Measurements from ENCODE around the gene CDC20.

The CDC20 gene

DNA sequence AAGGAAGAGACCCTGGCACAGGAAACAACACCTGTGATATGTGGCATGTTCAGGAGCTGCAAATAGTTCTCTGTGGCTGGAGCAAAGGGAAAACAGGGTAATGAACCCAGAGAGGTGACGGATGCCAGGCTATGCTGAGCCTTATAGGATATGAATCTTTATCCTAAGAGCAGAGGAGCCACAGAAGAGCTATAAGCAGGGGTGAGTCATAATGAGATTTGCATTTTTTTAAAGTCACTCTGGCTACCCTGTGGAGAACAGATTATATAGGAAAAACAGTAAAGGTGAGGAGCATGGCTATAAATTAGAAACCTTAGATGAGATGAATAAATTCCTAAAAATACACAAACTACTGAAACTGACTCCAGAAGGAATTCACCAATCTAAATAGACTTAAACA, 34.0 kb upstream of the CDC20 start:
- Histone ChIP-seq H3K4me3 (IDR thresholded peaks at IDR 0.05; ENCODE audit: insufficient read depth, low read depth, low read length) (no peak overlapping the region), H3K9ac (no peak overlapping the region), H3K79me2 (ENCODE audit: insufficient read depth, low read depth) (no peaks in the 10 kb centered on the region), H3K4me1 (ENCODE audit: low read depth, poor library complexity, severe bottlenecking) (no peaks in the 10 kb centered on the region), H3K27me3 (ENCODE audit: insufficient read depth, low read depth) (no peaks in the 10 kb centered on the region), H3K4me2 (no peak overlapping the region), H2AFZ (ENCODE audit: low read depth) (no peak overlapping the region), H3K36me3 (ENCODE audit: insufficient read depth) (no peaks in the 10 kb centered on the region), H4K20me1 (ENCODE audit: insufficient read depth) (no peaks in the 10 kb centered on the region), H3K27ac (no peak overlapping the region)
- TF ChIP-seq CTCF (conservative IDR thresholded peaks at IDR 0.05; ENCODE audit: low read depth, low read length): no peak

- Histone ChIP-seq H2AFZ (ENCODE audit: low read depth) (no peak overlapping the region), H3K27me3 (ENCODE audit: insufficient read depth, low read depth) (no peaks in the 10 kb centered on the region), H3K4me1 (ENCODE audit: low read depth, poor library complexity, severe bottlenecking) (no peaks in the 10 kb centered on the region), H3K79me2 (ENCODE audit: insufficient read depth, low read depth) (no peaks in the 10 kb centered on the region), H3K27ac (no peak overlapping the region), H3K4me3 (IDR thresholded peaks at IDR 0.05; ENCODE audit: insufficient read depth, low read depth, low read length) (no peak overlapping the region), H4K20me1 (ENCODE audit: insufficient read depth) (no peaks in the 10 kb centered on the region), H3K36me3 (ENCODE audit: insufficient read depth) (no peaks in the 10 kb centered on the region), H3K4me2 (no peak overlapping the region), H3K9ac (no peak overlapping the region)
- TF ChIP-seq CTCF (conservative IDR thresholded peaks at IDR 0.05; ENCODE audit: low read depth, low read length): no peak
Measured at GRCh38 chr1:43325381-43325780, 33.4 kb upstream of the CDC20 start.

DNA sequence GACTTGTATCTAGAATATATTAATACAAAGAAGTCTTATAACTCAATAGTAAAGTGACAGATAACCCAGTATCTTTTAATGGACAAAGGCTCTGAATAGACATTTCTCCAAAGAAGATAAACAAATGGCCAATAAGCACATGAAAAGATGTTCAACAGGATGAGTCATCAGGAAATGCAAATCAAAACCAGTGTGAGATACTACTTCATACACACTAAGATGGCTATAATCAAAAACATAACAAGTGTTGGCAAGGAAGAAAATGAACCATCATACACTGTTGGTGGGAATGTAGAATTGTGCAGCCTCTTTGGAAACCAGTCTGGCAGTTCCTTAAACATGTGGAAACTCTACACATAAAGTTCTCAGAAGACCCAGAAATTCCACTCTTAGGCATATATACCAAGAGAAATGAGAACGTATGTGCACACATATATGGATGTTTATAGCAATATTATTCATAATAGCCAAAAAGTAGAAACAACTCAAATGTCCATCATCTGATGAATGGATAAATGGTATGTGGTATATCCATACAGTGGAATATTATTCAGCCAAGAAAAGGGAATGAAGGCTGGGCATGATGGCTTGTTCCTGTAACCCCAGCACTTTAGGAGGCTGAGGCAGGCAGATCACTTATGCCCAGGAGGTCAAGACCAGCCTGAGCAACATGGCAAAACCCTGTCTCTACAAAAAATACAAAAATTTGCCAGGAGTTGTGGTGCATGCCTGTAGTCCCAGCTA, 31.1 kb upstream of the CDC20 start:
- H3K4me2 ChIP-seq: no peak overlapping the region
- H3K4me3 ChIP-seq (IDR thresholded peaks at IDR 0.05; ENCODE audit: insufficient read depth, low read depth, low read length): no peak overlapping the region
- no peak overlapping the region for H3K9ac ChIP-seq
- H3K36me3 ChIP-seq (ENCODE audit: insufficient read depth): no peaks in the 10 kb centered on the region
- no peaks in the 10 kb centered on the region for H3K27me3 ChIP-seq (ENCODE audit: insufficient read depth, low read depth)
- no peak for TF ChIP-seq CTCF (conservative IDR thresholded peaks at IDR 0.05; ENCODE audit: low read depth, low read length)
- H3K79me2 ChIP-seq (ENCODE audit: insufficient read depth, low read depth): no peaks in the 10 kb centered on the region
- no peak overlapping the region for H3K27ac ChIP-seq
- no peak overlapping the region for H2AFZ ChIP-seq (ENCODE audit: low read depth)
- no peaks in the 10 kb centered on the region for H3K4me1 ChIP-seq (ENCODE audit: low read depth, poor library complexity, severe bottlenecking)
- H4K20me1 ChIP-seq (ENCODE audit: insufficient read depth): no peaks in the 10 kb centered on the region

GRCh38 chr1:43329995-43330751, 28.6 kb upstream of the CDC20 start:
- Histone ChIP-seq H2AFZ (ENCODE audit: low read depth) (no peak overlapping the region), H3K36me3 (ENCODE audit: insufficient read depth) (no peaks in the 10 kb centered on the region), H3K4me1 (ENCODE audit: low read depth, poor library complexity, severe bottlenecking) (no peaks in the 10 kb centered on the region), H3K9ac (no peak overlapping the region), H3K4me2 (no peak overlapping the region), H4K20me1 (ENCODE audit: insufficient read depth) (no peaks in the 10 kb centered on the region), H3K27me3 (ENCODE audit: insufficient read depth, low read depth) (no peaks in the 10 kb centered on the region), H3K27ac (no peak overlapping the region), H3K79me2 (ENCODE audit: insufficient read depth, low read depth) (no peaks in the 10 kb centered on the region), H3K4me3 (IDR thresholded peaks at IDR 0.05; ENCODE audit: insufficient read depth, low read depth, low read length) (no peak overlapping the region)
- no peak for TF ChIP-seq CTCF (conservative IDR thresholded peaks at IDR 0.05; ENCODE audit: low read depth, low read length)
